Hematopoietic multipotent progenitor cell (in vitro differentiated cells): Measurements from ENCODE around the gene SF3B1. TPM values are rescaled to one million over a fixed set of nuclear protein-coding genes. Genes with fewer than 3 reads are reported as not detected.
A peak's percentile ranks its signal among the peaks of the same experiment; 100 is the strongest.
"Not testable (repeated sequence)": the region's sequence is repeated elsewhere in the genome, so short reads cannot be mapped to it uniquely, and the experiment has no call there.

ENCODE experiments used
- DNase-seq, 3 donors: peaks; one replicate each; pipeline ENCODE4 v3.0.0-alpha.2; 2011 to 2015; ENCODE audit warnings: low read depth in 2 of 3, low spot score in 2 of 3
- total RNA-seq: library from RNA; depleted of rRNA; stranded (reverse); fragments of >200 nt; gene quantifications from one replicate; pipeline ENCODE4 v1.2.3, GENCODE V29; 2012

The SF3B1 gene
- total RNA-seq, 1 donor: 159 TPM

- no peak for DNase-seq
Measured at GRCh38 chr2:197381641-197382040, 53.2 kb downstream of the SF3B1 start.

DNA sequence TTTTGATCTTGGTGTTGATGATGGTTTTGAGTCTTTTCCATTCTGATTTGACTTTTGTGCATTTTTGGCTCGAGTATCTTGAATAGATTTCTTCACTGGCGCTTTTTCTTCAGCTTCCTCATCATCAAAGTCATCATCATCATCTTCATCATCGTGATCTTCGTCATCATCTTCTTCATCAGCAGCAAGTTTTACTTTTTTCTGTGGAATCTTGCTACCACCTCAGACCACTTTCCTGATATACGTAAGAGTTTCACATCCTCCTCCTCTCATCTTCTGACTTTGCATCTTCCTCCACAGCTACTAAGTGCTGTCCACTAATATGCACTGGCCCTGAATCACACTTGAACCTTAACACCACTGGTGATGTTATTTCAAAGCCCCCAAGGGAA, 54.9 kb downstream of the SF3B1 start:
- DNase-seq: not testable (repeated sequence)

DNA sequence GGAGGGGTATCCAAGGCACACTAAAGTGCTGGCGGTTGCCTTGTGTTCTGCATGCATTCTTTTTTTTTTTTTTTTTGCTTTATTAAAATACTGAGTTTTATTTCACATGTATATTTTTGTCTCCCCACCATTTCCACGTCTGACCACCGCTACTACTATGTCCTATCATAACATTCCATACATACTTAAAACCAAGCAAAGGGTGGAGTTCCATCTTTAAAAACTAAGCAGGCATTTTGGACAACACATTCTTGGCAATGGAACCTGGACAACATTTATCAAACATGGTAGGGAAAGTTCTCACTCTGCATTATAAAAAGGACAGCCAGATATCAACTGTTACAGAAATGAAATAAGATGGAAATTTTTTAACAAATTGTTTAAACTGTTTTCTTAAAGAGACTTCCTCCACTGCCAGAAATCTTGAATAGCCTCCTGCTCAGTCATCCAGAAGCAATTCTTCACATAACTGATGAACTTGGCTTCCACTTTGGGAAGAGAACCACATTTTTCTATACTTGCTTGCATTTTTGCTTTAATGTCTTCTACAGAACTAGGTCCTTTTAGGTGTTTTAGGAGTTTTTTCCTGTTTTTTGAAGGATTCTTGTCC, 55.4 kb downstream of the SF3B1 start:
- DNase-seq: not testable (repeated sequence)

- peak; percentile 40 to 72 (median 40) for DNase-seq
Measured at GRCh38 chr2:197378494-197379307, 56.1 kb downstream of the SF3B1 start.

DNA sequence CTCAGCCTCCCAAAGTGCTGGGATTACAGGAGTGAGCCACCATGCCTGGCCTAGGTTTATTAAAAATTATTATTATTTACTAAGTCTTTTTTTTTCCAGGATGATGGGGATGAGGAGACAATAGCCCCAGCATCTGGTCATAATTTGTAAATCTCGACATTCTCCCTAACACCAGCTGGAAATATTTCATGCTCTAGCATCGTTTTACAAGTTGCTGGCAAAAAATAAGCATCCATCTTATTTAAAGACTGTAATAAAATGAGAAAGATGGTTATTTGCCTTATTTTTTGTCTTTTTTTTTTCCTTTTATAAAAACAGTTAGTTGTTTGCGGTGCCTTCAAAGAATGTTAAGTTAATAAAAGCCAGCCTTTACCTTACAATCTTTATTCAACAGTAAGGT, 56.7 kb downstream of the SF3B1 start:
- no peak for DNase-seq

DNA sequence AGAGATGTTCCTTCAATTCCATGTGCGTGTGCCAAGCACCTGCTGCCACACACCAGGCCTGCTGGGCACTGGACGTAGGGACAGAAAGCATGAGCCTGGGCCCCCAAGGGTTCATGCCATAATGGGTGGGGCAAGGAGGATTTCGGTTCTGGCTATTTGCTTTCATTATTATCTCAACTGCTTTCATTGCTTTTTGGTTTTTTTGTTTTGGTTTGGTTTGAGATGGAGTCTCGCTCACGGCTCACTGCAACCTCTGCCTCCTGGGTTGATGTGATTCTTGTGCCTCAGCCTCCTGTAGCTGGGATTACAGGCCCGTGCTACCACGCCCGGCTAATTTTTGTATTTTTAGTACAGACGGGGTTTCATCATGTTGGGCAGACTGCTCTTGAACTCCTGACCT, 57.2 kb downstream of the SF3B1 start:
- no peak for DNase-seq

DNA sequence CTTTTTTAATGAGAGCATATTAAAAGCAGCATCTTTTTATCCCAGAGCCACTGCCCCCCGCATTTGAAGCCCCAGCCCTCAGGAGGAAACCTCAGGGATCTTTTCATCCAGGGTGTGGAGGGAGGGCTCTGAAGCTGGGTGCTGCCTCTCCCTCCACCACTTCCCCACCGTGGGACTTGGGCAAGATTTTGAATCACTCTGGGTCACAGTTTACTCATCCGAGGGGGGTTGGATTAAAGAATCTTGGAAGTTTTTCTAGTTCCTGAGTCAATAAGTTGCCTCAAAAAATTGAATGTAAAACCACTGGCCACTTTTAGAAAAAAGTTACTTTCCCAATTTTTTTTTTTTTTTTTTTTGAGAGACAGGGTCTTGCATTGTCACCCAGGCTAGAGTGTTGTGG, 62.2 kb downstream of the SF3B1 start:
- DNase-seq: no peak

DNA sequence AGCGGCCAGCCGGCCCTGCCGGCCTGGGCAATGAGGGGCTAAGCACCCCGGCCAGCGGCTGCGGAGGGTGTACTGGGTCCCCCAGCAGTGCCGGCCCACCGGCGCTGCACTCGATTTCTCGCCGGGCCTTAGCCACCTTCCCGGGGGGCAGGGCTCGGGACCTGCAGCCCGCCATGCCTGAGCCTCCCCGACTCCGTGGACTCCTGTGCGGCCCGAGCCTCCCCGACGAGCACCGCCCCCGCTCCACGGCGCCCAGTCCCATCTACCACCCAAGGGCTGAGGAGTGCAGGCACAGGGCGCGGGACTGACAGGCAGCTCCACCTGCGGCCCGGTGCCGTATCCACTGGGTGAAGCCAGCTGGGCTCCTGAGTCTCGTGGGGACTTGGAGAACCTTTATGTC, 64.2 kb downstream of the SF3B1 start:
- not testable (repeated sequence) for DNase-seq

GRCh38 chr2:197369933-197370320, 64.9 kb downstream of the SF3B1 start:
- DNase-seq: peak in 1 of 3 donors; percentile 37

GRCh38 chr2:197369228-197369932, 65.4 kb downstream of the SF3B1 start:
- peak in 1 of 3 donors; percentile 46 for DNase-seq

- no peak for DNase-seq
Measured at GRCh38 chr2:197368412-197368811, 66.4 kb downstream of the SF3B1 start.

DNA sequence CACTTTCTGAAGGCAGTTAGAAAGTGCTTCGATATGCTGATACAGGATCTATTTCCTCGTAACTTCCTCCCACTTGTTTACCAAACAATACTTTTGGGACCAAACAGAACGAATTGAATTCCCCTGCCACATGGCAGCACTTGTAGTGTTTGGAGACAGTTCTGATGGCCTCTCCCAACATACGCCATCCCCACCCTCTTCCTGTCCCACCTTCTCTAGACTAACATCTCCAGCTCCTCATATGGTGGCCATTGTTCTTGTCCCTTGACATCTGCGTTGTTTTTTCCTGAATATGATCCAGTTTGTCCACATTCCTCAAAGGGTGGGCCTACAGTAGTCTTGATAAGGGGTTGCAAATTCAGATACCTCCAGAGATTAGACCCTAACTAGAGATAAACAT, 70.8 kb downstream of the SF3B1 start:
- DNase-seq: no peak

GRCh38 chr2:197360744-197361156, 74.1 kb downstream of the SF3B1 start:
- DNase-seq: no peak

DNA sequence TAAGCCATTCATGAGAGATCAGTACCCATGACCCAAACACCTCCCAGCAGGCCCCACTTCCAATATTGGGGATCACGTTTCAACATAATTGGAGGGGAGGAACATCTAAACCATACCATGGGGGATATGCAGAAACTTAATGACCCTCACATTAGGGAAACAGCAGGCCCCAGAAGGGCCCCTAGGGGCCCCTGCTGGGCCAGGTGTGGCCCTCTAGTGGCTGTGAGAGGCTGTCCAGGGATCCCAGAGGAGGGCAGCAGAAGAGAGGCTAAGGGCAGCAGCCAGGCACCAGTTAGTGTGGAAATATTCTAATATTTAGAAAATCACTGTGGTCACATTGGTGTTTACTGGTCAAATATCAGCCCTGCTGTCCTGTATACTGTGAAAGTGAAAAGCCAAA, 75.0 kb downstream of the SF3B1 start:
- no peak for DNase-seq

DNA sequence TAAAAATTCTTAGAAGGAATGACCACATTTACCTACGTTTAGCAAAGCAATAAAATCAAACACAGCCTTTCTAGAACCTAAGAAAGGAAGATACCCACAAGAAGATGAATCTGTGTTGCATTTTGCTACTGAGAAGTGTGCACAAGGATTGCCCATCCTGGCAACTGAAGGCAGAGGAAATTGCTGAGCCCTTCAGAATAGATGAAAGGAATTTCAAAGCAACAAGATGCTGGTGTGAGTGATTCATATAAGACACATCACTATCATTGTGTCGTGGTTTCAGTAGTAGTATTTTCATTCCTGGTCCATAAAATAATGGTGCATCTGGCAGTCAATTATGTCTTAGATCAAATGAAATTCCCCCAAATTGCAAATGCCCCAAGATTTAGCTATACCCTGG, 75.9 kb downstream of the SF3B1 start:
- DNase-seq: no peak

DNA sequence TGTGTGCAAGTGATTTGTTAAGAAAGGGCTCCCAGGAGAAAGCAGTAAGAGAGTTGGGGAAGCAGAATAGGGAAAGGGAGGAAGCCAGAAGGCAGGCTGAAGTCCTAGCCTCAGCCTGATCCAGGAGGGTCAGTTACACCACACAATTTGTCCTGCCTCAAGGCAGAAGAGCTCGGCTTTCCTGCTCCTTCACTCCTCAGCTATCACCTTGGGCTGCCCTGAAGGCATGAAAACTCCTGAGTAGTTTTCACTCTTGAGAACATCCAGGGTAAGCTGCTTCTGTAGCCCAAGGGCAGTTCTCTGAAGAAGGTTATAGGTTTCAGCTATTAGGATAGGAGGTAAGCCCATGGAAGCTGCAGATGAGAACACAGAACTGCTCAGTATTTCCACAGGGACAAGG, 76.8 kb downstream of the SF3B1 start:
- DNase-seq: no peak

- peak in 1 of 3 donors; percentile 46 for DNase-seq
Measured at GRCh38 chr2:197356136-197356535, 78.7 kb downstream of the SF3B1 start.

DNA sequence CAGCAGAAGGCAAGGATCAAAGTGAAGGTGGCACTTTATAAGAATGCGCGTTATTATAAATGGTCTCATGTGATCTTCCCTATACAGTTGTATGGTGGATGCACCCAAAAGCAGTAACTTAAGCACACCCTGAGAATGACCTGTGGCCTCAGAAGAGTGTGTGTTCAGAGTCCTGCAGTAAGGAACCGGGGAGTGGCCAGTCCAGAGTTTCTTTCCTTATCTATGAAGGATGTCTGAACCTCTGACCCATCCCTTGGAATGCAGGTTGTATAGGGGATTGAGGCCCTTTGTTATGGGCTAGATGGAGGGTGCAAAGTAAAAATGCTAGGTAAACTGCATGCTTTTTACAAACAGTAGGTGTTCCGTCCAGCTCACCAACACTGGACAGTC, 80.7 kb downstream of the SF3B1 start:
- no peak for DNase-seq

DNA sequence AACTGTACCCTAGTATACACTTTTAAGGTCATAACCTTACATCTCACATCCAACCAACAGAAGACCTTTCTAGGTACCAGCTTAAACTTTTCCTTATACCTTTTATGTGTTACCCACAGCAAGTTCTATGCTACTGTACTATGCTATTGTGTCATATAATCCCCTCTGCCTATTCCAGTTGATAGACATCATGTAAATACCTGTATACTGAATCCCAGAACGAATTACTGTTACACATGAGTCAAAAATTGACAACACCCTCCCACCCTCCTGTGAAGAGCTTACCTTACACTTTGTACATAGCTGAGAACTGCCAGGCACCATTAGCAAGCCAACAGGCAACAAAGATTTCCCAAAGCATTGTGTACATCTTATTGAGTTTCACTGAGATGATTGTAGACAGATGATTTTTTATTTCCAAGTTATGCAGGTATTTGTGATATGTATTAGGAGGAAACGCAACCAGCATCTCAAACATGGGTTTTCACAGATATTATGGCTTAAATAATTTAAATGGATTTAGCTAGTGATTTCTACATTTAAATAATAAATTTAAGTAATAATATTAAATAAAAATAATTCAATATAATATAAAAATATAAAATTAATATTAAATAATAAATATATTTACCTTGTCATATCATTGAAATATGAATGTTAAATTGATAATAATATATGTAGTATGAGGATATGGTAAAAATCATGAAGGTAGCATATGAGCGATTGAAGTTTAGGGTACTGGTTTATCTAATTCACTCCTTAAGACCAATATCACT, 81.2 kb downstream of the SF3B1 start:
- no peak for DNase-seq

DNA sequence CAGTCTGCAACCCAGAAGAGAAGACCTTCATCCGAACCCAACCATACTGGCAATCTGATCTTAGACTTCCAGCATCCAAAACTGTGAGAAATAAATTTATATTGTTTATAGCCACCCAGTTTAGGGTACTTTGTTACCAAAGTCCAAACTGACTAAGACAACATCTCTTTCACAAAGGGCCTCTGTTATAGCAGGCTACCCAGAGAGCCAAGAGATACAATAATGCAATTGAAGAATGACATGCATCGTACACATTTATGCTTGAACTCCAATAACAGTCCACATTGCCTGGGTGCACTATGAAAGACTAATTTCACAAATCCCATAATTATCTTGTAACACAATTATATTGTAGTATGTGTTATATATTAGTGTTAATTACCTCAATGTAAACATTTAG, 85.1 kb downstream of the SF3B1 start:
- no peak for DNase-seq
